Thyroid gland (tissue), 4 donors: ENCODE measurements around the gene CENPE.

Experiments used
- POLR2A ChIP-seq, 2 donors: fragments of 450-650 bp; IDR thresholded peaks; one replicate each; pipeline ENCODE4 v1.6.1; 2017; ENCODE audit warnings: antibody characterized with exemption in 2 of 2, mild to moderate bottlenecking in 2 of 2, moderate library complexity in 1 of 2
- TF ChIP-seq, protein P1 (sequence below), 6 experiments: fragments of 200-600 bp in 3 of 6; fragments of 450-650 bp in 3 of 6; sonication (generic) in 3 of 6; IDR thresholded peaks; one replicate each; pipeline ENCODE4 v1.5.1; 2016 to 2019; ENCODE audit warnings: antibody characterized with exemption in 6 of 6, mild to moderate bottlenecking in 2 of 6, inconsistent platforms in 1 of 6, moderate library complexity in 1 of 6

DNA sequence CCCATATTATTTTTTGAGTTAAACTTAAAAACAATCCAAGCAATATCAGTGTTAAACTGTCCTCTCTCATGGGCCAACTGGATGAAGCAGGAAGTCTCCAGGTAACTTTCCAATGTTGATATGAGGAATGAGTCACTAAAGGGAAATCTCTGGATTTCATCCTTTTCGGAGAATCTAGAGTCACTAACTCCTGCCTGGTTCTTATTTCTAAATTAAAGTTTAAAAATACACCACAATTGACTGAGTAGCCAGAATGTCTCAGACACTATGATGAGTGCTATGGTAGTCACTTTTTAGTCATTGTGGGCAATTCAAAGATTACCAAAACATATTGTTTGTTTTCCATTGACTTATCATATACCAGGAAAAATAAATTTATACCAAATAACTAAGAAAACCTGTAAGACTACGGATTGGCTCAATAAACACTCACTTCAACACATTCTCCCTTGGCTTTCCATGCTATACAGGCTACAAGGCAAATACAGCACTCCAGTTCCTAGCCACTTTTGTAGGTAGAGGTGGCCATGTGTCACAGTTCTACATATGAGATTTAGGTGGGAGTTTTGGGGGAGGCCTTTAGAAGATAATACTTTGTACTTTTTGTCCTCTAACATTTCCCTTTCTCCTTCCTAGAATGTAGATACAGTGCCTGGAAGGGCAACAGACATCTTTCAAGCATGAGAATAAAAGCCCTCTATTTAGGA is 130.1 kb downstream of the CENPE start:
- TF ChIP-seq, protein P1, sequence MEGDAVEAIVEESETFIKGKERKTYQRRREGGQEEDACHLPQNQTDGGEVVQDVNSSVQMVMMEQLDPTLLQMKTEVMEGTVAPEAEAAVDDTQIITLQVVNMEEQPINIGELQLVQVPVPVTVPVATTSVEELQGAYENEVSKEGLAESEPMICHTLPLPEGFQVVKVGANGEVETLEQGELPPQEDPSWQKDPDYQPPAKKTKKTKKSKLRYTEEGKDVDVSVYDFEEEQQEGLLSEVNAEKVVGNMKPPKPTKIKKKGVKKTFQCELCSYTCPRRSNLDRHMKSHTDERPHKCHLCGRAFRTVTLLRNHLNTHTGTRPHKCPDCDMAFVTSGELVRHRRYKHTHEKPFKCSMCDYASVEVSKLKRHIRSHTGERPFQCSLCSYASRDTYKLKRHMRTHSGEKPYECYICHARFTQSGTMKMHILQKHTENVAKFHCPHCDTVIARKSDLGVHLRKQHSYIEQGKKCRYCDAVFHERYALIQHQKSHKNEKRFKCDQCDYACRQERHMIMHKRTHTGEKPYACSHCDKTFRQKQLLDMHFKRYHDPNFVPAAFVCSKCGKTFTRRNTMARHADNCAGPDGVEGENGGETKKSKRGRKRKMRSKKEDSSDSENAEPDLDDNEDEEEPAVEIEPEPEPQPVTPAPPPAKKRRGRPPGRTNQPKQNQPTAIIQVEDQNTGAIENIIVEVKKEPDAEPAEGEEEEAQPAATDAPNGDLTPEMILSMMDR (IDR thresholded peaks at IDR 0.05): no peak
- TF ChIP-seq POLR2A (IDR thresholded peaks at IDR 0.05): no peak
